GM23248 (cell line): ENCODE measurements around the gene FAM241A.
"Not testable (repeated sequence)": the region's sequence is repeated elsewhere in the genome, so short reads cannot be mapped to it uniquely, and the experiment has no call there.

Experiments
- EZH2 ChIP-seq: fragments of 200-600 bp; sonication (generic); IDR thresholded peaks from 2 replicates; pipeline ENCODE4 v1.6.1; 2018; ENCODE audit warnings: antibody characterized with exemption, mild to moderate bottlenecking; ENCODE audit not compliant: insufficient read depth, poor library complexity, severe bottlenecking
- EZH2phosphoT487 ChIP-seq: fragments of 200-600 bp; sonication (generic); IDR thresholded peaks from 2 replicates; pipeline ENCODE4 v1.6.1; 2018; ENCODE audit warnings: antibody characterized with exemption, moderate library complexity, mild to moderate bottlenecking, low read depth; ENCODE audit not compliant: insufficient read depth

DNA sequence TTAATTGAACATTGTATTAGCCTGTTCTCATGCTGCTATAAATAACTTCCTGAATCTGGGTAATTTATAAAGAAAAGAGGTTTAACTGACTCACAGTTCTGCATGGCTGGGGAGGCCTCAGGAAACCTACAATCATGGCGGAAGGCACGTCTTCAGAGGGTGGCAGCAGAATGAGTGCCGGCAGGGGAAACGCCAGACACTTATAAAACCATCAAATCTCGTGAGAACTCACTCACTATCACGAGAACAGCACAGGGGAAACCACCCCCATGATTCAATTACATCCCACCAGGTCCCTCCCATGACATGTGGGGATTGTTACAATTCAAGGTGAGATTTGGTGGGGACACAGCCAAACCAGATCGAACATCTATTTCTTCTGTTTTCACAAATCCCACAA lies 33.2 kb upstream of the FAM241A start:
- TF ChIP-seq EZH2, EZH2phosphoT487: not testable (repeated sequence)
